GM12878 (cell line): Measurements from ENCODE around the gene IFI27L1.

ENCODE experiments used
- ASH2L ChIP-seq: fragments of 300-600, 200-600 bp; sonication (generic); IDR thresholded peaks from 2 replicates; pipeline ENCODE4 v1.6.1; 2017; ENCODE audit warnings: low read depth, mild to moderate bottlenecking, borderline replicate concordance
- CTCF ChIP-seq, 3 experiments: IDR thresholded peaks in 2 of 3; conservative IDR thresholded peaks in 1 of 3; 2 replicates each; pipeline ENCODE4 v1.5.1; 2011; ENCODE audit warnings: low read depth in 3 of 3, low read length in 3 of 3, mild to moderate bottlenecking in 3 of 3, control low read depth in 2 of 3, moderate library complexity in 2 of 3, inconsistent platforms in 1 of 3, mixed read lengths in 1 of 3; ENCODE audit not compliant: control insufficient read depth in 2 of 3, insufficient read depth in 1 of 3; ENCODE audit errors: extremely low read depth in 1 of 3
- ELK1 ChIP-seq: IDR thresholded peaks from 2 replicates; pipeline ENCODE4 v1.6.1; 2012; ENCODE audit warnings: low read depth, low read length, improper control_type of control experiment
- EZH2 ChIP-seq: IDR thresholded peaks from 2 replicates; pipeline ENCODE4 v1.6.1; 2012; ENCODE audit warnings: low read depth, mild to moderate bottlenecking, control low read depth, inconsistent platforms, low read length, borderline replicate concordance; ENCODE audit not compliant: control insufficient read depth
- LARP7 ChIP-seq: fragments of 450-650 bp; IDR thresholded peaks from 2 replicates; pipeline ENCODE4 v1.6.1; 2017; ENCODE audit warnings: mild to moderate bottlenecking
- MYC ChIP-seq: IDR thresholded peaks from 2 replicates; pipeline ENCODE4 v1.6.1; 2011; ENCODE audit warnings: mild to moderate bottlenecking, low read length, moderate library complexity, inconsistent platforms; ENCODE audit not compliant: insufficient read depth, insufficient replicate concordance, insufficient read length, severe bottlenecking
- NRF1 ChIP-seq: conservative IDR thresholded peaks from 2 replicates; pipeline ENCODE4 v1.6.1; 2011; ENCODE audit warnings: mild to moderate bottlenecking, low read depth, low read length, improper control_type of control experiment
- PBX3 ChIP-seq: IDR thresholded peaks from 2 replicates; pipeline ENCODE4 v1.6.1; 2011; ENCODE audit warnings: mild to moderate bottlenecking, low read depth, low read length, moderate library complexity; ENCODE audit not compliant: insufficient replicate concordance
- POLR2A ChIP-seq: IDR thresholded peaks from 2 replicates; pipeline ENCODE4 v1.6.1; 2011; ENCODE audit warnings: low read depth, mild to moderate bottlenecking, low read length
- POLR2AphosphoS2 ChIP-seq: IDR thresholded peaks from 2 replicates; pipeline ENCODE4 v1.6.1; 2011; ENCODE audit warnings: low read depth, mild to moderate bottlenecking, low read length, improper control_type of control experiment, moderate library complexity
- RCOR1 ChIP-seq: conservative IDR thresholded peaks from 2 replicates; pipeline ENCODE4 v1.6.1; 2012; ENCODE audit warnings: low read depth, low read length, improper control_type of control experiment
- TAF1 ChIP-seq: IDR thresholded peaks from 2 replicates; pipeline ENCODE4 v1.6.1; 2011; ENCODE audit warnings: mild to moderate bottlenecking, low read depth, low read length, borderline replicate concordance
- ZNF592 ChIP-seq: fragments of 450-650 bp; IDR thresholded peaks from 2 replicates; pipeline ENCODE4 v1.6.1; 2017; ENCODE audit warnings: mild to moderate bottlenecking, moderate library complexity
- ZZZ3 ChIP-seq: IDR thresholded peaks from 2 replicates; pipeline ENCODE4 v1.6.1; 2011; ENCODE audit warnings: low read depth; ENCODE audit not compliant: control insufficient read depth, insufficient read length

GRCh38 chr14:94046696-94047250, 34.3 kb upstream of the IFI27L1 start:
- TF ChIP-seq POLR2AphosphoS2 (no peak), PBX3 (no peak), ELK1 (no peak), ASH2L (no peak), LARP7 (no peak), POLR2A (no peak), NRF1 (no peak), TAF1 (no peak), RCOR1 (no peak), ZZZ3 (no peak), EZH2 (no peak), MYC (no peak), ZNF592 (no peak), CTCF (IDR thresholded peaks at IDR 0.05 in 2 of 3, conservative IDR thresholded peaks at IDR 0.05 in 1 of 3; ENCODE audit: control insufficient read depth in 2 of 3, extremely low read depth in 1 of 3, insufficient read depth in 1 of 3, low read depth in 3 of 3, low read length in 3 of 3) (no peak)
